MCF 10A (cell line): ENCODE measurements around the gene SYNDIG1. TPM values are rescaled to one million over a fixed set of nuclear protein-coding genes. Genes with fewer than 3 reads are reported as not detected.

Experiments used
- BruUV-seq: library from RNA; stranded (reverse); fragments of 400-500 nt; replicated peaks from 2 replicates; lab custom pipeline; 2021; lab: Mats Ljungman, UMichigan
- CTCF ChIA-PET: fragments of 300-600 bp; sonication (Branson Sonifier 250); formaldehyde crosslinking; extraction: SDS; loops from one replicate; lab custom pipeline; 2021; ENCODE audit warnings: antibody characterized with exemption, inconsistent platforms; lab: Yijun Ruan, JAX
- POLR2A ChIA-PET: fragments of 300-600, 350-650 bp; sonication (Branson Sonifier 250); formaldehyde crosslinking; extraction: SDS; loops from one replicate; lab custom pipeline; 2020; ENCODE audit warnings: antibody characterized with exemption, inconsistent platforms; lab: Yijun Ruan, JAX
- DNase-seq: peaks from one replicate; pipeline ENCODE4 v3.0.0-alpha.2; 2018; ENCODE audit not compliant: unreplicated experiment
- H3K27ac Mint-ChIP-seq: one replicate; pipeline ENCODE4 v1.8.0; 2022; ENCODE audit warnings: mild to moderate bottlenecking, low read depth, mixed read lengths; ENCODE audit not compliant: unreplicated experiment
- H3K27me3 Mint-ChIP-seq: one replicate; pipeline ENCODE4 v1.8.0; 2022; ENCODE audit warnings: mixed read lengths; ENCODE audit not compliant: insufficient read depth, unreplicated experiment
- H3K36me3 Mint-ChIP-seq: one replicate; pipeline ENCODE4 v1.8.0; 2022; ENCODE audit warnings: mild to moderate bottlenecking, moderate library complexity, mixed read lengths; ENCODE audit not compliant: insufficient read depth, unreplicated experiment
- H3K4me1 Mint-ChIP-seq: one replicate; pipeline ENCODE4 v1.8.0; 2022; ENCODE audit warnings: mixed read lengths; ENCODE audit not compliant: insufficient read depth, unreplicated experiment
- H3K4me3 Mint-ChIP-seq: one replicate; pipeline ENCODE4 v1.8.0; 2022; ENCODE audit warnings: mild to moderate bottlenecking, moderate library complexity, mixed read lengths; ENCODE audit not compliant: unreplicated experiment
- H3K9me3 Mint-ChIP-seq: one replicate; pipeline ENCODE4 v1.8.0; 2022; ENCODE audit warnings: mixed read lengths; ENCODE audit not compliant: unreplicated experiment
- intact Hi-C: fragments of 100-400 bp; cut with micrococcal nuclease; formaldehyde crosslinking; loops from 2 replicates; pipeline ENCODE4 v1.14.1; 2022
- total RNA-seq: library from RNA; stranded (reverse); gene quantifications from 2 replicates; pipeline ENCODE4 v1.2.3, GENCODE V29; 2022
- TF ChIP-seq, protein P1 (sequence below): fragments of 200-600 bp; IDR thresholded peaks from one replicate; pipeline ENCODE4 v1.8.0; 2022; ENCODE audit warnings: antibody characterized with exemption, mild to moderate bottlenecking; ENCODE audit not compliant: unreplicated experiment

The SYNDIG1 gene
- total RNA-seq, 1 experiment from 2014 or later: not detected

DNA sequence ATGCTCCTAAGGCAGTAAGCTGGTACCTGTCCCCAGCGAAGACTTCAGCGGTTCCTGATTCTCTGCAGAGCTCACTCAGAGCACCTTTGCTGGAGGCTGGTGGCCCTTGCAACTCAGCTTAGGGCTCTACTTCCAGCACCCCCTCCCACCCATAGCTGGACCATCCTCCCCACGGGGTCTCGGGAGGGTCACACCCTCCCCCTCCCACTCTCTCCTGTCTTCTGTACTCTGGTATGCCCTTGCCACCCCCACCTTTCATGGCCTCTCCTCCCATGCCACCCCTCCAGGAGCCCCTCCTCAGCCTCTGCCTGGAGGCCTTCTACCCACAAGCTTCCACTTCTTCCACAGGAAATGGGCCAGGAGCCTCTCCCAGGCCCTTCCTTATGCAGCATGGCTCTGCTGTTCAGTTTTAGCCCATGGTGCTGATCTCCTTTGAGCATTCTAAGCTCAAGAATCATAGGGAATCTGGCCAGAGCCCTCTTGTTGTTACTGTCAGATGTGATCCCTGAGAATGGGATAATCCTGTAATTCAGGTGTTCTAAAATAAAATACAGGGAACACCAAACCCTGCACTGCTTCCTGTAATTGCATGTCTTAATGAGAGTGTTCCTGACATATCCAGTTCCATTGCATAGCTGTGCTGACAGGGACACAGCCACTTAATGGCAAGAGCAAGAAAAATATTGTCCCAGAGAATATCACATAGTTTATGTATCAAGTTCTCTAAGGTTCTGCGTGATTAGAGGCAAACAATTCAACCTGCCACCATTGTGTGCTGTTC is 142.1 kb downstream of the SYNDIG1 start:
- intact Hi-C loops: no loop called here
- H3K4me3 Mint-ChIP-seq: no peak overlapping the region
- H3K9me3 Mint-ChIP-seq: peaks cover 22% of the 10 kb centered on the region
- no peak for DNase-seq
- ChIA-PET POLR2A (no interaction called here), CTCF (interaction anchor here (0.6 to 0.7 kb wide), 3 partner anchors 129 to 566 kb away, joined by 3 read pairs; no protein-coding TSS in a partner anchor)
- TF ChIP-seq, protein P1, sequence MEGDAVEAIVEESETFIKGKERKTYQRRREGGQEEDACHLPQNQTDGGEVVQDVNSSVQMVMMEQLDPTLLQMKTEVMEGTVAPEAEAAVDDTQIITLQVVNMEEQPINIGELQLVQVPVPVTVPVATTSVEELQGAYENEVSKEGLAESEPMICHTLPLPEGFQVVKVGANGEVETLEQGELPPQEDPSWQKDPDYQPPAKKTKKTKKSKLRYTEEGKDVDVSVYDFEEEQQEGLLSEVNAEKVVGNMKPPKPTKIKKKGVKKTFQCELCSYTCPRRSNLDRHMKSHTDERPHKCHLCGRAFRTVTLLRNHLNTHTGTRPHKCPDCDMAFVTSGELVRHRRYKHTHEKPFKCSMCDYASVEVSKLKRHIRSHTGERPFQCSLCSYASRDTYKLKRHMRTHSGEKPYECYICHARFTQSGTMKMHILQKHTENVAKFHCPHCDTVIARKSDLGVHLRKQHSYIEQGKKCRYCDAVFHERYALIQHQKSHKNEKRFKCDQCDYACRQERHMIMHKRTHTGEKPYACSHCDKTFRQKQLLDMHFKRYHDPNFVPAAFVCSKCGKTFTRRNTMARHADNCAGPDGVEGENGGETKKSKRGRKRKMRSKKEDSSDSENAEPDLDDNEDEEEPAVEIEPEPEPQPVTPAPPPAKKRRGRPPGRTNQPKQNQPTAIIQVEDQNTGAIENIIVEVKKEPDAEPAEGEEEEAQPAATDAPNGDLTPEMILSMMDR: no peak
- H3K4me1 Mint-ChIP-seq: no peaks in the 10 kb centered on the region
- no peaks in the 10 kb centered on the region for H3K27me3 Mint-ChIP-seq
- no peaks in the 10 kb centered on the region for H3K36me3 Mint-ChIP-seq
- H3K27ac Mint-ChIP-seq: no peak overlapping the region
- BruUV-seq: no TSS peak

DNA sequence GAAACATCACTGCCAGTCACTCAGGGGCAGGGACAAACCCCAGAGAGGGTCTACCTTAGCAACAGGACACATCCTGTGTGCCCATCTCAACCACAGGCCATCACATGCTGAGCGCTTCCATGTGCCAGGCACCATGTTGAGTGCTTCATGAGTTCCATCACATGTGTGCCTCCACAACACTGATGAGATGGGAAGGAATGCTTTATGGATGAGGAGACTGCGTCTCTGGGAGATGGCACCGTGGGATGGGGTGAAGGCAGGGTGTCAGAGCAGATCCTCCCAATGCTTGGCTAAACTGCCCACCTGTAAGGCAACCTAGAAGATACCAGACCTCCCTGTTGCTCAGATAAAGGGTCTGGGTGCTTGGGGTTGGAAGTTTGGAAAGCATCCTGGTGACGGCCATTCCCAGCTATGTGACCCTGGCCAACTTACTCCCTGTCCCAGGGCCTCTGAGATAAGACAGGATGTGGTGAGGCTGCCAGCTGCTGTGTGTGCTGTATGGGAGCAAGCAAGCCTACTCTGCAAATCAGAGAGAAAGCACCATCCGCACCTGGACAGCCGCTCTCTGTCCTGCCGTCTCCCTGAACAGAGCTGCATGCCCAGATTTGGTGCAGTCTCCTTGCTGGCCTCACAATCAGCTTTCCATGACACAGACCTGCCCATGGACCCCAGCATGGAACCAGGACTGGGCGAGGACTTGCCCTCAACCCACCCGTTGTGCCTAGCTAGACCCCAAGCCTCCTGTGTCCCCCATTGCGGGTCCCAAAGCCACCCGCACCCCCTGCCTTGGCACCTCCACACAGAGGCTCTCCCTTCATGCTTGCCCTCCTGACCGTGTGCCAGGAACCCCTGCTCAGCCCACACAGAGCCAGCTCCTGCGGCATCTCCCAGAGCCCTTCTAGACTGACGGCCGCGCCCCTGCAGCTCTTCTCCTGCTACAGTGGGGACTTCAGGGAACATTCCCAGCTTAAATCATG is 143.7 kb downstream of the SYNDIG1 start:
- POLR2A ChIA-PET: interaction anchor here (0.6 kb wide), 1 partner anchor 273 kb away, joined by 3 read pairs; no protein-coding TSS in a partner anchor
- Mint-ChIP-seq H3K4me1 (no peaks in the 10 kb centered on the region), H3K27me3 (no peaks in the 10 kb centered on the region), H3K9me3 (peaks cover 22% of the 10 kb centered on the region), H3K27ac (no peak overlapping the region), H3K36me3 (no peaks in the 10 kb centered on the region), H3K4me3 (no peak overlapping the region)
- CTCF ChIA-PET: interaction anchor here (0.7 to 1.6 kb wide), 4 partner anchors 9 to 51 kb away, joined by 3 to 4 read pairs (median 3); no protein-coding TSS in a partner anchor
- no TSS peak for BruUV-seq
- DNase-seq: no peak
- intact Hi-C loops: no loop called here
- TF ChIP-seq, protein P1: no peak

DNA sequence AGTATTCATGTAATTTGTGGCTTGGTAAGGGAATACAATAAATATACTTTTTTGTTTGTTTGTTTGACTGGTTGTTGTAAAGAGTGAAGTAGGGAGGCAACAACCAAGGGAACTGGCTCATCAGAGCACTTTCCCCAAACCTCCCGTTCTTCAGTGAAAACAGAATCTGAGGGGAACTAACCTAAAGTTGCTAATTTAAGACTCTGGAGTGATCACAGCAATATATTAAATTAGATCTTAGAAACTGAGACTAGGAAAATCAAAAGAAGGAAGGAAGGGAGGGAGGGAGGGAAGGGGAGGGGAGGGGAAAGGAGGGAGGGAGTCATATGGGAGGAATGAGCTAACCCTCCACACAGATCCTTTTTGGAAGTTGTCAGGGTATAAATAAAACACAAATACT is 144.9 kb downstream of the SYNDIG1 start:
- BruUV-seq: no TSS peak
- POLR2A ChIA-PET: interaction anchor here (0.7 kb wide), 1 partner anchor 166 kb away, joined by 3 read pairs; no protein-coding TSS in a partner anchor
- peaks cover 19% of the 10 kb centered on the region for H3K9me3 Mint-ChIP-seq
- intact Hi-C loops: no loop called here
- no peaks in the 10 kb centered on the region for H3K27me3 Mint-ChIP-seq
- TF ChIP-seq, protein P1: no peak
- H3K4me3 Mint-ChIP-seq: no peak overlapping the region
- H3K36me3 Mint-ChIP-seq: no peaks in the 10 kb centered on the region
- CTCF ChIA-PET: interaction anchor here (0.5 to 1.6 kb wide), 2 partner anchors 11 to 233 kb away, joined by 3 read pairs; no protein-coding TSS in a partner anchor
- no peaks in the 10 kb centered on the region for H3K4me1 Mint-ChIP-seq
- no peak for DNase-seq
- H3K27ac Mint-ChIP-seq: no peak overlapping the region

DNA sequence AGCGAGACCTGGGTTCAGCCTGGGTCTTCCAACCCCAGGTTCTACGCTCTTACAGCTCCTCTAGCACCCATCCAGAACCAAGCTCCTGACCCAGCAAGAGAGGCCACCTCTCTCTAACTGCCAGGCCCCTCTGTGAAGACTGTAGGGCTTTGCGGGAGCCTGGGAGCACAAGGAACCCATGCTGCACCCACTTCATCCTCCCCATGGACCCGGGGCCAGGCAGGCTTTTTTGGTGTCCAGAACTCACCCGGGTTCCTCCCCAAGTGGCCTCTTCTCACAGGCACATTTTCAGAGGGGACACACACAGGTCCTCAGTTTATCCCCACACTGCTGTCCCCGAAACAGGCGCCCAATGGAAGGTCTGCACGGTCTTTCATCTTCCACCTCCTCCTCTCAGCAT is 145.9 kb downstream of the SYNDIG1 start:
- no peak for DNase-seq
- Mint-ChIP-seq H3K27me3 (no peaks in the 10 kb centered on the region), H3K36me3 (no peaks in the 10 kb centered on the region), H3K4me3 (no peak overlapping the region), H3K27ac (no peak overlapping the region), H3K4me1 (no peaks in the 10 kb centered on the region), H3K9me3 (peaks cover 18% of the 10 kb centered on the region)
- ChIA-PET POLR2A (no interaction called here), CTCF (interaction anchor here (0.6 kb wide), 1 partner anchor 419 kb away, joined by 3 read pairs; no protein-coding TSS in a partner anchor)
- TF ChIP-seq, protein P1: no peak
- intact Hi-C loops: no loop called here
- BruUV-seq: no TSS peak
